GM23248 (cell line): Measurements from ENCODE around the gene ERCC6L2. TPM values are rescaled to one million over a fixed set of nuclear protein-coding genes. Genes with fewer than 3 reads are reported as not detected.

ENCODE experiments used
- DNase-seq: peaks from one replicate; pipeline ENCODE4 v3.0.0-alpha.2; 2015
- H2AFZ ChIP-seq: fragments of 200-600 bp; sonication (generic); 2 replicates; pipeline ENCODE4 v1.6.1; 2016; ENCODE audit warnings: antibody characterized with exemption
- H3F3A ChIP-seq: fragments of 200-600 bp; sonication (generic); 2 replicates; pipeline ENCODE4 v1.6.1; 2016; ENCODE audit warnings: mild to moderate bottlenecking, antibody characterized with exemption, mixed run types; ENCODE audit not compliant: insufficient read depth
- H3K27ac ChIP-seq: fragments of 200-600 bp; sonication (generic); 2 replicates; pipeline ENCODE4 v1.5.1; 2016; ENCODE audit warnings: mild to moderate bottlenecking
- H3K27me3 ChIP-seq: fragments of 200-600 bp; sonication (generic); replicated peaks from 2 replicates; pipeline ENCODE4 v1.6.1; 2016; ENCODE audit warnings: mild to moderate bottlenecking; ENCODE audit not compliant: insufficient read depth
- H3K36me3 ChIP-seq: fragments of 200-600 bp; sonication (generic); 2 replicates; pipeline ENCODE4 v1.6.1; 2016; ENCODE audit warnings: low read depth, mild to moderate bottlenecking
- H3K4me1 ChIP-seq: fragments of 200-600 bp; sonication (generic); 2 replicates; pipeline ENCODE4 v1.6.1; 2016; ENCODE audit warnings: mild to moderate bottlenecking; ENCODE audit not compliant: insufficient read depth
- H3K4me2 ChIP-seq: fragments of 200-600 bp; sonication (generic); one replicate; pipeline ENCODE4 v1.6.1; 2016; ENCODE audit warnings: mild to moderate bottlenecking; ENCODE audit not compliant: unreplicated experiment
- H3K4me3 ChIP-seq: fragments of 200-600 bp; sonication (generic); 2 replicates; pipeline ENCODE4 v1.5.1; 2016; ENCODE audit warnings: mild to moderate bottlenecking
- H3K79me2 ChIP-seq: fragments of 200-600 bp; sonication (generic); 2 replicates; pipeline ENCODE4 v1.6.1; 2016; ENCODE audit warnings: mild to moderate bottlenecking; ENCODE audit not compliant: insufficient read depth
- H3K9ac ChIP-seq: fragments of 200-600 bp; sonication (generic); 2 replicates; pipeline ENCODE4 v1.6.1; 2016; ENCODE audit warnings: mild to moderate bottlenecking
- H3K9me2 ChIP-seq: fragments of 200-600 bp; sonication (generic); 2 replicates; pipeline ENCODE4 v1.6.1; 2016; ENCODE audit warnings: mixed run types, mild to moderate bottlenecking, moderate library complexity; ENCODE audit not compliant: insufficient read depth
- H3K9me3 ChIP-seq: fragments of 200-600 bp; sonication (generic); one replicate; pipeline ENCODE4 v1.6.1; 2017; ENCODE audit warnings: low read depth
- H4K20me1 ChIP-seq: fragments of 200-600 bp; sonication (generic); 2 replicates; pipeline ENCODE4 v1.6.0; 2016; ENCODE audit not compliant: insufficient read depth
- EZH2 ChIP-seq: fragments of 200-600 bp; sonication (generic); IDR thresholded peaks from 2 replicates; pipeline ENCODE4 v1.6.1; 2018; ENCODE audit warnings: antibody characterized with exemption, mild to moderate bottlenecking; ENCODE audit not compliant: insufficient read depth, poor library complexity, severe bottlenecking
- EZH2phosphoT487 ChIP-seq: fragments of 200-600 bp; sonication (generic); IDR thresholded peaks from 2 replicates; pipeline ENCODE4 v1.6.1; 2018; ENCODE audit warnings: antibody characterized with exemption, moderate library complexity, mild to moderate bottlenecking, low read depth; ENCODE audit not compliant: insufficient read depth
- WGBS, 2 experiments: methylation state at CpG; one replicate each; pipeline ENCODE4 v1.1.6; 2015 to 2017; ENCODE audit warnings: low lambda C conversion rate in 2 of 2, low coverage in 1 of 2; ENCODE audit errors: missing lambda C conversion rate in 2 of 2; 5-methylcytosine and 5-hydroxymethylcytosine counted together
- in situ Hi-C: fragments of 300-500 bp; cut with MboI; formaldehyde crosslinking; loops from 2 replicates; pipeline ENCODE4 v1.15.0; 2020
- polyA plus RNA-seq: library from polyadenylated mRNA; unstranded; fragments of >200 nt; fragmentation: Nextera tagmentation; extraction: Ambion mirVana; gene quantifications from 2 replicates; pipeline ENCODE4 v1.2.1, GENCODE V29; 2016
- total RNA-seq: library from RNA; depleted of rRNA; stranded (reverse); fragments of >200 nt; shearing (Covaris generic); gene quantifications from 2 replicates; pipeline ENCODE4 v1.2.3, GENCODE V29; 2014; rRNA removed

Gene ERCC6L2
- total RNA-seq: 45.0 and 53.4 TPM in 2 replicates
- 21.5 and 23.4 TPM in 2 replicates for polyA plus RNA-seq

GRCh38 chr9:95875305-95876137, at the start of gene ERCC6L2:
TSS of gene ERCC6L2 (plus strand) at chr9:95875691. CDS start at chr9:95876039, 348 bp downstream.
- Histone ChIP-seq H3K27ac (no peak within 1 kb of the TSS), H3K9me2 (no peaks in the 10 kb centered on the region), H3K4me2 (peak within 1 kb of the TSS; percentile 90), H3K4me1 (peaks cover 14% of the 10 kb centered on the region; the same call in 1 of the 2 replicates), H4K20me1 (no peaks in the 10 kb centered on the region), H2AFZ (no peak within 1 kb of the TSS), H3K4me3 (no peak within 1 kb of the TSS), H3K9ac (no peak within 1 kb of the TSS), H3K27me3 (no peaks in the 10 kb centered on the region), H3F3A (no peaks in the 10 kb centered on the region), H3K9me3 (no peaks in the 10 kb centered on the region), H3K36me3 (no peaks in the 10 kb centered on the region), H3K79me2 (peaks cover 43% of the 10 kb centered on the region)
- TF ChIP-seq EZH2phosphoT487 (no peak), EZH2 (no peak)
- peak; percentile 100 for DNase-seq
- in situ Hi-C loops: no loop called here
- 1% methylated on average over 69 to 70 of the region's 74 CpGs for WGBS, 2 experiments

GRCh38 chr9:95826183-95826838, 49.2 kb upstream of the ERCC6L2 start:
- DNase-seq: peak; percentile 25
- no peak overlapping the region for H3K4me2 ChIP-seq
- in situ Hi-C loops: no loop called here
- H3K79me2 ChIP-seq: no peaks in the 10 kb centered on the region
- peaks cover 8% of the 10 kb centered on the region; the same call in 1 of the 2 replicates for H3F3A ChIP-seq
- no peak overlapping the region for H3K4me3 ChIP-seq
- H3K27ac ChIP-seq: no peak overlapping the region
- no peaks in the 10 kb centered on the region for H3K27me3 ChIP-seq
- no peaks in the 10 kb centered on the region for H4K20me1 ChIP-seq
- no peak overlapping the region for H3K9ac ChIP-seq
- H3K4me1 ChIP-seq: peaks cover 10% of the 10 kb centered on the region
- H3K9me2 ChIP-seq: no peaks in the 10 kb centered on the region
- WGBS, 2 experiments: 79 to 84% methylated on average over 8 of the region's 8 CpGs
- TF ChIP-seq EZH2phosphoT487 (no peak), EZH2 (no peak)
- H3K36me3 ChIP-seq: no peaks in the 10 kb centered on the region
- H3K9me3 ChIP-seq: no peaks in the 10 kb centered on the region
- no peak overlapping the region for H2AFZ ChIP-seq

GRCh38 chr9:95830768-95831167, 44.7 kb upstream of the ERCC6L2 start:
- no peak for DNase-seq
- Histone ChIP-seq H3K4me1 (peaks cover under 1% of the 10 kb centered on the region; the same call in 1 of the 2 replicates), H3K9me2 (no peaks in the 10 kb centered on the region), H3K36me3 (no peaks in the 10 kb centered on the region), H2AFZ (no peak overlapping the region), H4K20me1 (no peaks in the 10 kb centered on the region), H3K4me3 (no peak overlapping the region), H3F3A (no peaks in the 10 kb centered on the region), H3K27me3 (no peaks in the 10 kb centered on the region), H3K9me3 (no peaks in the 10 kb centered on the region), H3K27ac (no peak overlapping the region), H3K9ac (no peak overlapping the region), H3K79me2 (no peaks in the 10 kb centered on the region), H3K4me2 (no peak overlapping the region)
- no peak for TF ChIP-seq EZH2
- WGBS, 2 experiments: 92% methylated on average over 3 of the region's 3 CpGs
- in situ Hi-C loops: no loop called here

- H3K4me2 ChIP-seq: no peak overlapping the region
- in situ Hi-C loops: no loop called here
Observed at GRCh38 chr9:95831810-95832209, 43.7 kb upstream of the ERCC6L2 start.

More at GRCh38 chr9:95831810-95832209, 43.7 kb upstream of the ERCC6L2 start:
- Histone ChIP-seq H3K27me3 (no peaks in the 10 kb centered on the region), H3K9ac (no peak overlapping the region), H3K27ac (no peak overlapping the region), H3K79me2 (no peaks in the 10 kb centered on the region), H3K36me3 (no peaks in the 10 kb centered on the region), H3K9me3 (no peaks in the 10 kb centered on the region), H4K20me1 (no peaks in the 10 kb centered on the region), H3F3A (peaks cover 6% of the 10 kb centered on the region), H2AFZ (no peak overlapping the region), H3K9me2 (no peaks in the 10 kb centered on the region), H3K4me3 (no peak overlapping the region), H3K4me1 (peaks cover 9% of the 10 kb centered on the region)
- TF ChIP-seq EZH2phosphoT487: no peak
- TF ChIP-seq EZH2: no peak
- DNase-seq: no peak
